A549 (cell line): ENCODE results near the gene ADAM29.

Source experiments
- CBX2 ChIP-seq: fragments of 200-600 bp; sonication (generic); IDR thresholded peaks from 2 replicates; pipeline ENCODE4 v1.6.1; 2016; ENCODE audit warnings: low read depth, mild to moderate bottlenecking, borderline replicate concordance
- CEBPB ChIP-seq, 2 experiments: fragments of >200 bp in 1 of 2; sonication (Bioruptor Twin) in 1 of 2; formaldehyde crosslinking in 1 of 2; IDR thresholded peaks; 2 replicates each; pipeline ENCODE4 v1.6.1; 2012 to 2016
- CHD2 ChIP-seq: fragments of 150-350 bp; IDR thresholded peaks from 2 replicates; pipeline ENCODE4 v1.6.1; 2014; ENCODE audit warnings: low read length; ENCODE audit not compliant: partially characterized antibody
- CTCF ChIP-seq: fragments of >200 bp; sonication (Bioruptor Twin); formaldehyde crosslinking; IDR thresholded peaks from 3 replicates; pipeline ENCODE4 v1.5.1; 2016
- EP300 ChIP-seq, 2 experiments: fragments of >200 bp; sonication (Bioruptor Twin); formaldehyde crosslinking; IDR thresholded peaks; 2 replicates in 1 of 2; 3 replicates in 1 of 2; pipeline ENCODE4 v1.6.1; 2016 to 2017
- HOXA7 ChIP-seq: fragments of 250-450 bp; sonication (Bioruptor Pico); IDR thresholded peaks from 2 replicates; pipeline ENCODE4 v1.5.0; 2020; ENCODE audit warnings: mild to moderate bottlenecking, moderate library complexity
- JUNB ChIP-seq: fragments of >200 bp; sonication (Bioruptor Twin); formaldehyde crosslinking; IDR thresholded peaks from 2 replicates; pipeline ENCODE4 v1.6.1; 2016
- KDM5A ChIP-seq: fragments of 200-600 bp; sonication (generic); IDR thresholded peaks from 2 replicates; pipeline ENCODE4 v1.6.1; 2016; ENCODE audit warnings: antibody characterized with exemption, mild to moderate bottlenecking
- PHF8 ChIP-seq: fragments of 200-600 bp; sonication (generic); IDR thresholded peaks from 2 replicates; pipeline ENCODE4 v1.6.1; 2016; ENCODE audit warnings: low read depth, mild to moderate bottlenecking, antibody characterized with exemption, moderate library complexity, borderline replicate concordance
- POLR2A ChIP-seq: IDR thresholded peaks from 2 replicates; pipeline ENCODE4 v1.6.1; 2012; ENCODE audit warnings: mild to moderate bottlenecking, low read length
- REST ChIP-seq: fragments of 200-600 bp; sonication (generic); IDR thresholded peaks from 2 replicates; pipeline ENCODE4 v1.6.1; 2016; ENCODE audit warnings: antibody characterized with exemption, mild to moderate bottlenecking, moderate library complexity
- RFX5 ChIP-seq: fragments of 450-650 bp; IDR thresholded peaks from 2 replicates; pipeline ENCODE4 v1.7.1; 2014; ENCODE audit warnings: antibody characterized with exemption, mild to moderate bottlenecking, moderate library complexity
- SMC3 ChIP-seq: fragments of >200 bp; sonication (Bioruptor Twin); formaldehyde crosslinking; IDR thresholded peaks from 3 replicates; pipeline ENCODE4 v1.6.1; 2018; ENCODE audit warnings: inconsistent platforms
- ZSCAN20 ChIP-seq: fragments of 250-450 bp; sonication (Bioruptor Pico); IDR thresholded peaks from 2 replicates; pipeline ENCODE4 v1.8.0; 2022; ENCODE audit warnings: mild to moderate bottlenecking, moderate library complexity

GRCh38 chr4:174869339-174869738 lies 48.8 kb upstream of the ADAM29 start:
- TF ChIP-seq REST (no peak), CTCF (no peak), PHF8 (no peak), POLR2A (no peak), KDM5A (no peak), CEBPB (IDR thresholded peaks at IDR 0.05) (no peak), SMC3 (no peak), EP300 (IDR thresholded peaks at IDR 0.05) (no peak), RFX5 (no peak), ZSCAN20 (CRISPR knock-in tag) (no peak), JUNB (no peak), CHD2 (no peak), CBX2 (no peak), HOXA7 (CRISPR knock-in tag) (no peak)
